Stimulated activated naive CD8-positive, alpha-beta T cell treated with anti-CD3 and anti-CD28 coated beads, Interleukin-15, amount 100 ng/mL, for 72 hours (primary cell): ENCODE measurements around the gene PEX11G.

Experiments
- ATAC-seq: fragments of 150-1000 bp; cut with Tn5 transposase; 2 replicates; pipeline ENCODE4 v1.10.0; 2021; ENCODE audit warnings: mild to moderate bottlenecking, moderate library complexity
- DNase-seq, 2 donors: peaks; one replicate each; pipeline ENCODE4 v3.0.0; 2021 to 2022
- H3K27ac Mint-ChIP-seq, 2 donors: one replicate each; pipeline ENCODE4 v1.8.0; 2022; ENCODE audit warnings: mild to moderate bottlenecking in 2 of 2, mixed read lengths in 2 of 2, moderate library complexity in 2 of 2
- H3K27me3 Mint-ChIP-seq: one replicate; pipeline ENCODE4 v1.8.0; 2022; ENCODE audit warnings: mixed read lengths
- H3K4me1 Mint-ChIP-seq: one replicate; pipeline ENCODE4 v1.8.0; 2022; ENCODE audit warnings: mild to moderate bottlenecking, mixed read lengths
- H3K4me3 Mint-ChIP-seq, 2 donors: one replicate each; pipeline ENCODE4 v1.8.0; 2022; ENCODE audit warnings: mild to moderate bottlenecking in 2 of 2, mixed read lengths in 2 of 2, moderate library complexity in 1 of 2
- H3K9me3 Mint-ChIP-seq, 2 donors: one replicate each; pipeline ENCODE4 v1.8.0; 2022; ENCODE audit warnings: mixed read lengths in 2 of 2

Gene PEX11G

DNA sequence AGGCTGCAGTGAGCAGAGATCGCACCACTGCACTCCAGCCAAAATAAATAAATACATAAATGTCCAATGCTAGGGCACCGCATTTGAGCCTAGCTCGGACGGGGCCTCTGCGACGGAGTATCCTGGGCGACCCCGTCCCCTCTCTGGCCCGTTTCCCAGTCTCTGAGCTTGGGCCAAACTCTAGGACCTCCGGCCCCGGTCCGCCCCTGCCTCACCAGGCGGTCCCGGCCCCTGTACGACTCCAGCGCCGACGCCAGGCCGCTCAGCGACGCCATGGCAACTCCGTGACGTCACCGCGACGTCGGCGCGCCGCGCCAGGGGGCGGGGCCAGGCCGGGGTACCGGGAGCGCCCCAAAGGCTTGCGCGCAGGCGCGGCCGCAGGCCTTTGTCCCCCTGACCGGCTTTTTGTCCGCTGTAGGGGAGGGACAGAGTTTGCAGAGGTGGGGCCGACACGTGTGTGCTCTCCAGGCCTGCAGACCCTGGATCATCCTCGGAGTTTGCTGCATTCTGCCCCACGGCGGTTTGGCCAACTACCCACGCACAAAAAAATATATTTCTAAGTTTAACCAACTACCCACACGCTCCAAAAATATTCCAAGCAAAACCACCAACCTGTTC is at the start of gene PEX11G:
Gene PEX11G, minus strand, starts transcription at position 300 of the 618 bp plus-strand sequence. Its CDS starts 25 bp downstream, at position 275.
- Mint-ChIP-seq H3K27ac (peak within 1 kb of the TSS; percentile 81 to 91), H3K27me3 (peaks cover under 1% of the 10 kb centered on the region), H3K9me3 (no peaks in the 10 kb centered on the region), H3K4me3 (peak within 1 kb of the TSS; percentile 84 to 86), H3K4me1 (peaks cover 32% of the 10 kb centered on the region)
- ATAC-seq: peak; percentile 84
- DNase-seq: peak; percentile 89

- DNase-seq (no peak), ATAC-seq (no peak)
- Mint-ChIP-seq H3K27ac (peak overlapping the region; percentile 69 to 97), H3K4me3 (peak overlapping the region; percentile 97 to 98), H3K27me3 (no peaks in the 10 kb centered on the region), H3K4me1 (peaks cover 40% of the 10 kb centered on the region), H3K9me3 (no peaks in the 10 kb centered on the region)
These were observed 47.3 kb upstream of the PEX11G start for GRCh38 chr19:7535998-7536695.

- Mint-ChIP-seq H3K4me3 (peak within 1 kb of the TSS; percentile 97 to 98), H3K27me3 (no peaks in the 10 kb centered on the region), H3K27ac (peak within 1 kb of the TSS; percentile 94 to 97), H3K9me3 (no peaks in the 10 kb centered on the region), H3K4me1 (peaks cover 38% of the 10 kb centered on the region)
- ATAC-seq (peak; percentile 84), DNase-seq (peak; percentile 93 to 94)
These were observed 46.5 kb upstream of the PEX11G start, which contains the start of gene PNPLA6 for GRCh38 chr19:7535047-7535997. Gene PNPLA6 (plus strand): TSS chr19:7535717. CDS start chr19:7535789, 72 bp downstream.

- peak in 1 of 2 donors; percentile 65 for DNase-seq
- peaks cover 33% of the 10 kb centered on the region for H3K4me1 Mint-ChIP-seq
These were observed 45.8 kb upstream of the PEX11G start for GRCh38 chr19:7534531-7535046.

DNA sequence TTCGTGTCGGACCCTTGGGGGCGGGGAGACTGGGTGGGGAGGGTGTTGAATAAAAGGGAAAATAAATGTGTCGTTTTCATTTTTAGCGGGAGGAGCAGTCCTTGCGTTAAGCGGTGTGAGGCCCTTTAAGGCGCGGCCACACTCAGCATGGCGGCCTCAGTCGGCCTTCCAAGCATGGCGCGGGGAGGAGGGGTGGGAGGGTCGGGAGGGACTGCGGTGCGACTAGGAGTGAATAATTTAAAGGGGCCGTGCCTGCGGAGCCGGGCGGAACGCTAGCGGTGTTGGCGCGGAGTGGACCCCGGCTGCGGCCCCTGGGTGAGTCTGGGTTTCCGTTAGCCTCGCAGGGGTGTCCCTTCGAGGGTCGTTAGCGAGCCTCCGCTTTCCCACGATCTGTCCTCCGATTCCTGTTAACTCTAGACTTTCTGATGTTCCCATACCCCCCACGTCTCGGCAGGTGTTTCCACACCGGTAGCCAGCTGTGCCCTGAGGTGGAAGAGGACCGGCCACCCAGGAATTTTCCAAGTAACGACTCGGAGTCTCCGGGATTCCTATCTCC is 45.2 kb upstream of the PEX11G start:
- peak; percentile 76 to 84 for DNase-seq
- H3K4me3 Mint-ChIP-seq: peak overlapping the region; percentile 97 to 98
- no peaks in the 10 kb centered on the region for H3K27me3 Mint-ChIP-seq
- H3K4me1 Mint-ChIP-seq: peaks cover 33% of the 10 kb centered on the region
- H3K27ac Mint-ChIP-seq: peak overlapping the region; percentile 85 to 94
- ATAC-seq: peak; percentile 62
- no peaks in the 10 kb centered on the region for H3K9me3 Mint-ChIP-seq

More at GRCh38 chr19:7534531-7535046, 45.8 kb upstream of the PEX11G start:
- ATAC-seq: peak; percentile 48
- H3K9me3 Mint-ChIP-seq: no peaks in the 10 kb centered on the region
- H3K4me3 Mint-ChIP-seq: peak overlapping the region; percentile 97 to 98
- peak overlapping the region; percentile 85 to 94 for H3K27ac Mint-ChIP-seq
- no peaks in the 10 kb centered on the region for H3K27me3 Mint-ChIP-seq

DNA sequence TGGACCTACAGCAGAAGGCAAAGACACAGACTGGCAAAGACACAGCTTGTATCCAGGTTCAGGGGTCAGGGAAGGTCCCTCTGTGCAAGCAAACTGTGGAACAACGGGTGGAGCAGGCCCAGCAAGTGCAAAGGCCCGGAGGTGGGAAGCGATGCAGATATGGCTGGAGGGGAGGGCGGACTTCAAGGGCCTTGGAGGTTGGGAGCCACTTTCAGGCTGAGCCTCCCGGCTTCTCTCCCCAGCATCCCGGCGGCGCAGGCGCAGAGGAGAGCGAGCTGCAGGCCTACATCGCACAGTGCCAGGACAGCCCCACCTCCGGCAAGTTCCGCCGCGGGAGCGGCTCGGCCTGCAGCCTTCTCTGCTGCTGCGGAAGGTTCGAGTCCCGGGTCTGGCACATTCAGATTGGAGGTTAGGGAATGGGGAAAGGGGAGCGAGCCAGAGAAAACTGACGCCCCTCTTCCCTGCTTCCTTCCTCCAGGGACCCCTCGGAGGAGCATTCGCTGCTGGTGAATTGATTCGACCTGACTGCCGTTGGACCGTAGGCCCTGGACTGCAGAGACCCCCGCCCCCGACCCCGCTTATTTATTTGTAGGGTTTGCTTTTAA is 44.5 kb upstream of the PEX11G start:
- no peaks in the 10 kb centered on the region for H3K9me3 Mint-ChIP-seq

GRCh38 chr19:7529610-7530490 is 41.0 kb upstream of the PEX11G start:
- Mint-ChIP-seq H3K9me3 (no peaks in the 10 kb centered on the region), H3K4me3 (no peak overlapping the region), H3K27me3 (no peaks in the 10 kb centered on the region), H3K27ac (peak overlapping the region in 1 of 2 donors; percentile 78), H3K4me1 (peaks cover 17% of the 10 kb centered on the region)
- no peak for DNase-seq
- no peak for ATAC-seq

More for the DNA sequence above, 44.5 kb upstream of the PEX11G start:
- Mint-ChIP-seq H3K27ac (peak overlapping the region; percentile 33 to 86), H3K4me3 (peak overlapping the region; percentile 97 to 98), H3K27me3 (no peaks in the 10 kb centered on the region), H3K4me1 (peaks cover 33% of the 10 kb centered on the region)
- DNase-seq (no peak), ATAC-seq (no peak)

GRCh38 chr19:7529246-7529600 is 40.4 kb upstream of the PEX11G start:
- no peaks in the 10 kb centered on the region for H3K9me3 Mint-ChIP-seq
- ATAC-seq (no peak), DNase-seq (no peak)
- H3K4me1 Mint-ChIP-seq: peaks cover 12% of the 10 kb centered on the region
- H3K4me3 Mint-ChIP-seq: no peak overlapping the region
- no peaks in the 10 kb centered on the region for H3K27me3 Mint-ChIP-seq
- no peak overlapping the region for H3K27ac Mint-ChIP-seq

DNA sequence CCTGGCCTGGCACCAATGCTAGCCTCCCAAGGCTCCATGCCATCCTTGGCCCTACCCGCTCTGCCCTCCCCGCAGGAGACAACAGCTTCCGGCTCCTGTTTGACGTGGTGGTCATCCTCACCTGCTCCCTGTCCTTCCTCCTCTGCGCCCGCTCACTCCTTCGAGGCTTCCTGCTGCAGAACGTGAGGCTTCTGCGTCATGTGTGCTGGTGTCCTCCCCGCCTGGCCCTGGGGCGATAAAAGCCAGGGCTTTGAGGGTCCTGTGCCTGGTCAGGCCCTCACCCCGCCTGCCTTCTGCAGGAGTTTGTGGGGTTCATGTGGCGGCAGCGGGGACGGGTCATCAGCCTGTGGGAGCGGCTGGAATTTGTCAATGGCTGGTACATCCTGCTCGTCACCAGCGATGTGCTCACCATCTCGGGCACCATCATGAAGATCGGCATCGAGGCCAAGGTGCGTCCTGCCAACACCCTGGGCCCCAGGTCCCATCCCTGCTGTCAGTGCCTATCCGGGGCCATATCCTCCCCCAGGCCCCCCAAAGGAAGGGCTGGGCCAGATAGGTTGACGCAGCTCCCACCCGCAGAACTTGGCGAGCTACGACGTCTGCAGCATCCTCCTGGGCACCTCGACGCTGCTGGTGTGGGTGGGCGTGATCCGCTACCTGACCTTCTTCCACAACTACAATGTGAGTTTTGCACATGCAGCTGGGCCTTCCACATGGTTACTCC is 39.8 kb upstream of the PEX11G start:
- DNase-seq (no peak), ATAC-seq (no peak)
- Mint-ChIP-seq H3K4me1 (peaks cover 11% of the 10 kb centered on the region), H3K4me3 (no peak overlapping the region), H3K9me3 (no peaks in the 10 kb centered on the region), H3K27me3 (no peaks in the 10 kb centered on the region), H3K27ac (peak overlapping the region in 1 of 2 donors; percentile 23)

- H3K27me3 Mint-ChIP-seq: no peaks in the 10 kb centered on the region
- DNase-seq: no peak
- H3K27ac Mint-ChIP-seq: peak overlapping the region in 1 of 2 donors; percentile 54
- no peak overlapping the region for H3K4me3 Mint-ChIP-seq
- ATAC-seq: no peak
- H3K9me3 Mint-ChIP-seq: no peaks in the 10 kb centered on the region
- H3K4me1 Mint-ChIP-seq: peaks cover 11% of the 10 kb centered on the region
These were observed 39.3 kb upstream of the PEX11G start for GRCh38 chr19:7528192-7528519.

DNA sequence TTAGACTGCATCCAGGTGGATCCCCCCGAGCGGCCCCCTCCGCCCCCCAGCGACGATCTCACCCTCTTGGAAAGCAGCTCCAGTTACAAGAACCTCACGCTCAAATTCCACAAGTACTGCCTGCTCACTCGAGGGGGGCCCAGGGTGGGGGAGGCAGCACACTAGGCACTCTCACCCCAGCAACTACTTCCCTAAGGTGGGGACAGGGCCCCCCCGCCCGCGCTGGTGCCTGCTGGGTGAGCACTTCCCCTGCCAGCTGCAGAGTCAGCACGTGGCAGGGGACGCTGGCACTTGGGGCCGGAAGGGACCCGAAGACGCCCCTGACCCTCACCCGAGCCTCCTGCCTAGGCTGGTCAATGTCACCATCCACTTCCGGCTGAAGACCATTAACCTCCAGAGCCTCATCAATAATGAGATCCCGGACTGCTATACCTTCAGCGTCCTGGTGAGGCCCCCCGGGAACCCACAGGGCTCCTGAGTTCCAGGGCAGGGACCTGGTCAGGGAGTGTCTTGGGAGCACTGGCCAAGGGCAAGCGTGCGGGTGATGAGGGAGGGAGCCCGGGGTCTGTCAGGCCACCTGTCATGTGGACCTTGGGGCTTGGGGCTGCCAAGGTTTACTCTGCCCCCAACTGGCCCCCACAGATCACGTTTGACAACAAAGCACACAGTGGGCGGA is 38.8 kb upstream of the PEX11G start:
- Mint-ChIP-seq H3K4me1 (peaks cover 7% of the 10 kb centered on the region), H3K4me3 (peak overlapping the region in 1 of 2 donors; percentile 50), H3K9me3 (no peaks in the 10 kb centered on the region), H3K27ac (peak overlapping the region in 1 of 2 donors; percentile 54), H3K27me3 (no peaks in the 10 kb centered on the region)
- DNase-seq (no peak), ATAC-seq (no peak)

- Mint-ChIP-seq H3K4me1 (peaks cover 17% of the 10 kb centered on the region), H3K27me3 (no peaks in the 10 kb centered on the region), H3K4me3 (no peak overlapping the region), H3K9me3 (no peaks in the 10 kb centered on the region), H3K27ac (no peak overlapping the region)
- DNase-seq (no peak), ATAC-seq (no peak)
These were observed 37.5 kb upstream of the PEX11G start for GRCh38 chr19:7526059-7526929.
